Measurements from ENCODE around the gene FSTL4. TPM values are rescaled to one million over a fixed set of nuclear protein-coding genes. Genes with fewer than 3 reads are reported as not detected.

Gene FSTL4
- total RNA-seq, 2 donors from 2014 or later: not detected

DNA sequence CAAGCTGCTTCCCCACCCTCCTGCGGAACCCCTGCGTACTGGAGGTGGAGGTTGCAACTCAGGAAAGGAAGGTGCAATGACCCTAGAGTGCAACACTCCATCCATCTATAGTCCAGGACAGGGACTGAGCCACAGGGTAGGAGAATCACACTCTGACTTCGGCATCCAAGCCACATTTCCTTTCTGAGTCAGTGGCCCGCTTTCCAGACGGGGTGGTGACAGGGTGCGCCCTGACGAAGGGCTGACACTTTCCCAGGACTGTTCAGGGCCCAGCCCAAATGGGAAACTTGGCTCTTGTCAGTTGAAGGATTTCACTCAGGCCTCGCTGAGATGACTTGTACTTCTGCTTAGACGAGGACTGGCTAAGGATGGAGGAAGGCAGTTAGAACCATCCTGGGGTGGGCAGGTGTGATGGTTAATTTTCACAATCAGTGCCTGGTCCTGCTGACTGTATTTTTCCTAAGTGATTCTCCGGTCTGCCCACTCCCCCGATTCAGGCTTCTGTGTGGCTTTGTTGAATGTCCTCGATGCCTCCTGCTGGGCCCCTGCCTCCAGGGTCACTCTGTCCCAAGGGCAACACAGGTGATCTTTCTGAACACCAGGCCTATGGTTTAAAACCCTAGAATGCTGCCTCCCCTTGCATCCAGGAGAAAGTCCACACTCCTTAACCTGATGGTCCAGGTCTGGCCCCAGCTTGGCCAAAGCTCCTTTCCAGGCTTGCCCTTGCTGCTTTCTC, 228.1 kb downstream of the FSTL4 start:
- no peak overlapping the region for H3K4me3 Mint-ChIP-seq
- H3K27ac Mint-ChIP-seq: no peak overlapping the region
- ATAC-seq (no peak), DNase-seq (ENCODE audit: low spot score) (peak; percentile 44)
- no peaks in the 10 kb centered on the region for H3K4me1 Mint-ChIP-seq (ENCODE audit: low read depth in 2 of 2)
- peaks cover 21 to 25% of the 10 kb centered on the region in 2 donors for H3K27me3 Mint-ChIP-seq
- H3K9me3 Mint-ChIP-seq: no peaks in the 10 kb centered on the region
- no peaks in the 10 kb centered on the region for H3K36me3 Mint-ChIP-seq

DNA sequence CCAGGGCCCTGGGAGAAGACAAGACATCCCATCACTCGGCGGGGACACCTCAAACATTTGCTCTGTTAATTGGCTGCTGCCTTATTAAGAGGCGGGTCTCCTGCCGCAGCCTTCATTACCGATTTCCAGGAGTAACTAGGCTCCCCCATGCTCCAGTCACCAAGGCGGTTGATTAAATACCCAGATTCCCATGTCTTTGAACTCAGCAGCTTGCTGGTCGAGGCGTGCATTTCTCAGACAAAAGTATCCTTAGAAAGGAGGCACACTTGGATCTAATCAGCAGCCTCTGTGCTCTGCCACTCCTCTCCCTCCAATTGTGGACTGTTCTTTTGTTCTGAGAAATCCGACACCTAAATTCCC, 228.8 kb downstream of the FSTL4 start:
- H3K27ac Mint-ChIP-seq: no peak overlapping the region
- H3K4me3 Mint-ChIP-seq: no peak overlapping the region
- H3K27me3 Mint-ChIP-seq: peaks cover 21 to 24% of the 10 kb centered on the region in 2 donors
- ATAC-seq (no peak), DNase-seq (ENCODE audit: low spot score) (no peak)
- no peaks in the 10 kb centered on the region for H3K4me1 Mint-ChIP-seq (ENCODE audit: low read depth in 2 of 2)
- no peaks in the 10 kb centered on the region for H3K9me3 Mint-ChIP-seq
- H3K36me3 Mint-ChIP-seq: no peaks in the 10 kb centered on the region

DNA sequence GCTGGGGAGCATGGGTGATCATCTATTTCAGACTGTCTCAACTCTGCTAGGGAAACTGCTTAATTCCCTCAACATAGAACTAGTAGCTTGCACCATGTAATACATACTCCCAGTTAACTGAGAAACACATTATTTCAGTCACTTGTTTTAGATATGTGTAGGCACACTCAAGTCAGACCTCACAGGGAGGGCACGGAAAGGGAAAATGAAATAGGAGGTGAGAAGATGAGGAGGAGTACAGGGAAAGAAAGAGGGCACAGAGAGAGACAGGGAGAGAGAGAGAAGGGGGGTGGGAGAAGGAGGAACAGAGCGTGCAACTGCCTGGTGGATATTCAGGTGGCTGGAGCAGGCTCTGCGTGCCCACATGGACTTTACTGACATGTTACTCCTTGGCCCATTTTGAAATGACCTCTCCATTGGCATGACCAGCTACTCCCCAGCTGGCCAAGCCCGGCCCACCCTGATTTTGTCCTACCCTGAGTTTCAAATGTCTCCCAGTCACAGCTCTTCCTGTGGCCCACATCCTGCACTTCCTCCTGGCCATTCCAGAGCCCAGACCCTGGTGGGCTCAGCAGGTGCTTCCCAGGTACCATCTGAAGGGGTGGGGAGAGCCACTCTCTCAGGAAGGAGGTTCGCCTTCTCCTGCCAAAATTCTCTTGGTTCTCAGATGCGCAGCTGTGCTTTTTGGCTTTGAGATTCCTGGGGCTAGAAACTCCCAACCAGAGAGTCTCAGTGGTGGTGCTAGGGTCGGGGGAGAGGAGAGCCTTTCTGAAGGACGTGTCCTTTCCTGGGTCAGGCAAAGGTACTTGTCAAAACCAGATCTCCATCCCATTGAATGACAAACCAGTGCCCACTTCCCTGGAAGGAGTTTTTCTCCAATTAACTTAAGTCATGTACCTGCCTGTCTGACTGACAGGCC, 229.4 kb downstream of the FSTL4 start:
- ATAC-seq (no peak), DNase-seq (ENCODE audit: low spot score) (no peak)
- Mint-ChIP-seq H3K27ac (no peak overlapping the region), H3K9me3 (no peaks in the 10 kb centered on the region), H3K27me3 (peaks cover 20 to 24% of the 10 kb centered on the region in 2 donors), H3K36me3 (no peaks in the 10 kb centered on the region), H3K4me3 (no peak overlapping the region), H3K4me1 (ENCODE audit: low read depth in 2 of 2) (no peaks in the 10 kb centered on the region)

DNA sequence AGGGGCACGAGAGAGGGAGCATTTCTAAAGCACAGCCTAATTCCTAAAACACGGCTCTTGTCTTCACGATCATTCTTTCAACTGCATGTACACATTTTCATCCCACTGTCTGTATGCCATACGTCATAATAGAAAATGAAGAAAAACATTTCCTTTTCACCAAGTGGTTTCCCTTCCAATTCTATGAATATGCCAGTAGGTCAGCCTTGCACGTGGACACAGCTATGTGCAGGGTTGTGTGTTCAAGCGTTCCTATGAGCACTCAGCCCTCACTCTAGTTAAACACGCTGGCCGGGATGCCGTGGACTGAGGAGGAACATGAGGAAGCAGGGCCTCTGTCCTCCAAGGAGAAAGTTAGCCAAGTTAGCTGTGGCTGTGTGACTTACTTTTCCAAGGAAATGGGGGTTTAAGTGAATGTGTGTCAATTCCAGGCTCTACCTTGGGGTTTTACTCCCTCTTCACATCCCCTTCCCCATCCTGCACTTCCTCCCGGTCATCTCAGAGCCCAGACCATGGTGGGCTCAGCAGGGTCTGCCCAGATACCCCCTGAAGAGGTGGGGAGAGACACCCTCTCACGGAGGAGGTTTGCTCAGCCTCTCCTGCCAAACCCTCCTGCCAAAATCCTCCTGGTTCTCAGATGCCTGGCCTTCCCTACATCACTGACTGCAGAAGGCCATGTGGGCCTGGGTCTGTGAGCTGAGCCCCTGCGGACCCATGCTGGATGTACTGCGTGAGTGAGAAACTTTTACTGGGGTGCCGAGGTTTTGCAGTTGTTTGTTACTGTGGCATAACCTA, 230.6 kb downstream of the FSTL4 start:
- no peak overlapping the region for H3K27ac Mint-ChIP-seq
- no peak overlapping the region for H3K4me3 Mint-ChIP-seq
- peaks cover 9% of the 10 kb centered on the region for H3K36me3 Mint-ChIP-seq
- no peaks in the 10 kb centered on the region for H3K4me1 Mint-ChIP-seq (ENCODE audit: low read depth in 2 of 2)
- H3K27me3 Mint-ChIP-seq: peaks cover 27 to 30% of the 10 kb centered on the region in 2 donors
- H3K9me3 Mint-ChIP-seq: peaks cover 5% of the 10 kb centered on the region
- ATAC-seq (peak in 1 of 2 donors; percentile 24), DNase-seq (ENCODE audit: low spot score) (peak; percentile 44)

DNA sequence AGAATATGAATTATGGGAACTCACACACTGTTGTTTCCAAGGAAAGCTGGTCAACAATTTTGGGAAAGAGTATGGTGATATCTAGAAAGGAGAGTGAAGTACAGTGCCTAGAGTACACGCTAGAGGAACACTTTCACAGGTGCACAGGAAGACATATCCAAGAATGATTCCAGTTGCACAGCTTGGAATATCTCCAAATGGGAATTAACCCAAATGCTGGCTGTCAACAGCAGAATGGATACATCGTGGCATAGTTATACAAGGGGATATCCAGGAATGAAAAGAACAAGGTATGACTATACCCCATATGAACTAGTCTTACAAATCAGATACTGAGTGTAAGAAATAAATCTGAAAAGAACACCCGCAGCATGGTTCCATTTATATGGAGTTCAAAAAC, 231.3 kb downstream of the FSTL4 start:
- Mint-ChIP-seq H3K4me1 (ENCODE audit: low read depth in 2 of 2) (no peaks in the 10 kb centered on the region), H3K4me3 (no peak overlapping the region), H3K27me3 (peaks cover 22 to 35% of the 10 kb centered on the region in 2 donors), H3K27ac (no peak overlapping the region), H3K9me3 (peaks cover 5% of the 10 kb centered on the region), H3K36me3 (peaks cover 9% of the 10 kb centered on the region)
- ATAC-seq: no peak
- no peak for DNase-seq (ENCODE audit: low spot score)

DNA sequence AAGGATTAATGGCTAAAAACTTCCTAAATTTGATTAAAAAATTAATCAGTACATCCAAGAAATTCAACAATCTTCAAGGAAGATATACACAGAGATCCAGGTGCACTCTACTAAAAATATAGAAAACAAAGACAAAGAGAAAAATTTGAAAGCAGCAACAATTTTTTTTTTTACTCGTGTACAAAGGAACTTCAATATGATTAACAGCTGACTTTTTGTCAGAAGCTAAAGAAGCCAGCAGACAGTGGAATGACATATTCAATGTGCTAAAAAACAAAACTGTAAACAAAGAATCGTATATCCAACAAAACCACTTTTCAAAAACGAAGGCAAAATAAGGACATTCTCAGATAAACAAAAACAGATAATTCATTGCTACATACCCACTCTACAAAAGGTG, 234.6 kb downstream of the FSTL4 start:
- Mint-ChIP-seq H3K4me3 (no peak overlapping the region), H3K4me1 (ENCODE audit: low read depth in 2 of 2) (no peaks in the 10 kb centered on the region), H3K36me3 (peaks cover 9% of the 10 kb centered on the region), H3K9me3 (peaks cover 5% of the 10 kb centered on the region), H3K27ac (no peak overlapping the region), H3K27me3 (peaks cover 20 to 42% of the 10 kb centered on the region in 2 donors)
- DNase-seq (ENCODE audit: low spot score) (no peak), ATAC-seq (no peak)

DNA sequence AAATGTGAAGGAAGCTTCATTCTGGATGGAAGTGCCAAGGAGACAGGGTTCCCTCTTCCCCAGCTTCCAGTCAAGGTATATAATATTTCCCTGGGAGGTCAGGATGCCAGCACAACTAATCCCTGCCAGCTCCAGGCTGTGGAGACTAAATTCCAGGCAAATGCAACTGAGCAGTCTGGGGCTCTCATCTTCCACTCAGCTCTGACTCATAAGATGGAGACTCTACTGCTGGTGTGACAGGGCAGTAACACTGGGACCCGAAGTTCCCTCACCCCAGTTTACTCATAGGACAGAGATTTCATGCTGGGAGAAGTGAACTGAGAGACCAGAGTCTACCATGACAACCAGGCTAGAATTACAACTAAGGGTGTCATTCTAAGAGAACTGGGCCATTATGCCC, 235.4 kb downstream of the FSTL4 start:
- Mint-ChIP-seq H3K36me3 (peaks cover 9% of the 10 kb centered on the region), H3K4me1 (ENCODE audit: low read depth in 2 of 2) (no peaks in the 10 kb centered on the region), H3K9me3 (peaks cover 5% of the 10 kb centered on the region), H3K27me3 (peaks cover 20 to 47% of the 10 kb centered on the region in 2 donors), H3K4me3 (no peak overlapping the region), H3K27ac (no peak overlapping the region)
- ATAC-seq: no peak
- DNase-seq (ENCODE audit: low spot score): no peak

DNA sequence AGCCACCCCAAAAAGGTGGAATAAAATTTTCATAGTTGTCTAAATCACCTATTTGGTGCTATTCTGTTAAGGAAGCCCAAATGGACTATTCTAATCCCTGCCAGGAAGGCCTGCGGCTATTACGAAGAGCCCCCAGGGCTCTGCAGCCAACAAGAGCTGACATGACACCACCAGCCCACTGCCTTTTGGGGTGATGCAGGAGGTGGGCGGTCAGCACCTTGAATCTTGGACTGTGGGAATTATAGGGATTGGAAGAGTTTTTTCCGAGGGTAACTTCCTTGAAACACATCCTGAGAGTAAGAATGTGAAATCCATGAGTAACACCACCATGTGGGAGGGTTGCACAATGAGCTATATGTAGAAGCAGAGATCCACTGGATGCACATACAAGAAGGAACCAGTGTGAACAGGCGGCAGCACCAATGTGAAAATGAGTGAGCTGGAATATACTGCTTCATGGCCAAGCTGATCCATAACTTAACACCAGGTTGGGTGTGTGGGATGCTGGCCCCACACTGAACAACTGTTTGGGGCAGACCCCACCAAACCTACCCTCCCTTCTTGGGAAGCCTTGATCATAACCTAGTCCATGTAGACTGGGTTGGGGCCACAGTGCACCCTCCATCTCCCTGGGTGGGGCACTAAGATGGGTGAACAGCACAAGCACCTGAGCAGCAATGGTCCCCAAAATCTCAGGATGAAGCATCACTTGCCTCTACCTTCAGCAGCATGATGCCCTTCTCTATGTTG, 239.0 kb downstream of the FSTL4 start:
- peaks cover 5% of the 10 kb centered on the region for H3K9me3 Mint-ChIP-seq
- ATAC-seq (no peak), DNase-seq (ENCODE audit: low spot score) (no peak)
- H3K27me3 Mint-ChIP-seq: peaks cover 11 to 41% of the 10 kb centered on the region in 2 donors
- peaks cover 9% of the 10 kb centered on the region for H3K36me3 Mint-ChIP-seq
- H3K4me3 Mint-ChIP-seq: no peak overlapping the region
- no peak overlapping the region for H3K27ac Mint-ChIP-seq
- H3K4me1 Mint-ChIP-seq (ENCODE audit: low read depth in 2 of 2): no peaks in the 10 kb centered on the region

DNA sequence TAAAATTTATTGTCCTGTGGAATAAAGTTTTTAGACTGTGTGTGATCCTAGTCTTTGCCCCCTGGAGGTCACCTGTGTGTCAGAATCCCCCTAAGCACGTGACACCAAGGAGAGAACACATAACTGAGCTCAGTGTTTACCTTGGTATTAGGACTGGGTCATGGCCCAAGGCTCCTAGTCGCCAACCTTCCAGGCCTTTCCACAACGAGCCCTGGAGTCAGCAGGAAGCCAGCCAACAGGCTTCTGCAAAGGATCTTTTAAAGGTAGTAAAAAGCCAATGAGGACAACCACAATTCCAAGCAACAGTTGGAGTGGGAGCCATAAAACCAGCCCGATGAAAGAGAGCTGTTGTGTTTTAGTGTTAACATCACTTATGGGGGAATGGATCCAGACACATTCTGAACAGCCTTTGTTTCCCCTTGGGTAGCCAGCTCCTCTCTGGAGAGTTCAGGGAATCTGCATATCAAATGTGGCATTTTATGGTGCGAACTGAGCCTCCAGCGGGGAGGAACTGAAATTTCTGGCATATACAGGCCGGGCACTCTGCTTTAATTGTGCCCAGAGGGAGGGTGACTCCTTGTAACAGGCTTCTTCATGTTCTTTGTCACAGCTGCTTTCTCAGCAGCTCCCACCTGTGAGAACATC, 239.9 kb downstream of the FSTL4 start:
- Mint-ChIP-seq H3K27me3 (peaks cover 9 to 35% of the 10 kb centered on the region in 2 donors), H3K36me3 (peaks cover 5% of the 10 kb centered on the region), H3K4me3 (no peak overlapping the region), H3K27ac (no peak overlapping the region), H3K9me3 (peaks cover 3% of the 10 kb centered on the region), H3K4me1 (ENCODE audit: low read depth in 2 of 2) (no peaks in the 10 kb centered on the region)
- DNase-seq (ENCODE audit: low spot score): no peak
- no peak for ATAC-seq

DNA sequence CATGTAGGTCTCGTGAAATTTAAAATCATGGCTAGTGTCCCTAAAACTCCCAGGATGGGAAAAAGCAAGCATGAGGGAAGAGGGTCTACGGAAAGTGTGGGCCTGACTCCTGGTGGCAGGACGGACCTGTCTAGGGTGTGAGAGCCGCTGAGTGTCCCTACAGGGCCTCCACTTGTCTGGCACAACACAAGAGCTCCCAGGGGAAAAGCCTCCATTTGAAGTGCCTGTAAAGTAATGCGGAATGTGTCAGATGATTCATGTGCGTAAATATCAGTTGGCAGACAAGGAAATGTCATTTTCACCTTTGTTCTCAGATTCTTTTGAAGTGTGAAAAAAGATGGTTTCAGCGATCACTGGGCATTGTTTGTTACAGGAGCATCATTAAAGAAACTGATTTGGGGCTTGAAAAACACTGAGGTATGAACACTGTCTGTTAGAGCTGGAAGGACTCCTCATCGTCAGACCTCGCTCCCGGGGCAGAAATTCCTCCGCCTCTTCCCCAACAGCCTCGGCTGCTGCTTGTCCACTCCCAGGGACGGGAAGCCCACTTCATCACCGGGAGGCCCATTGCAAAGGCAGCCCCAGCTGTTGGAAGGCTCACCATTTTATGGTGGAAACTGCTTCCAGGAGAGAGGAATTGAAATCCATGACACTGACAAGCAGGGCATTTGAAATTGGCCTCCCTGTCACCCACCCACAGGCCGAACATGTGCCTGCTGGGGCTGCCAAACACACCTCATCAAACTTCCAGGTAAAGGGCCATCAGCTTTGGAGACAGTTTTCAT, 240.8 kb downstream of the FSTL4 start:
- Mint-ChIP-seq H3K4me1 (ENCODE audit: low read depth in 2 of 2) (no peaks in the 10 kb centered on the region), H3K9me3 (no peaks in the 10 kb centered on the region), H3K36me3 (no peaks in the 10 kb centered on the region), H3K27ac (no peak overlapping the region), H3K4me3 (no peak overlapping the region), H3K27me3 (peaks cover 4 to 30% of the 10 kb centered on the region in 2 donors)
- ATAC-seq: no peak
- no peak for DNase-seq (ENCODE audit: low spot score)

DNA sequence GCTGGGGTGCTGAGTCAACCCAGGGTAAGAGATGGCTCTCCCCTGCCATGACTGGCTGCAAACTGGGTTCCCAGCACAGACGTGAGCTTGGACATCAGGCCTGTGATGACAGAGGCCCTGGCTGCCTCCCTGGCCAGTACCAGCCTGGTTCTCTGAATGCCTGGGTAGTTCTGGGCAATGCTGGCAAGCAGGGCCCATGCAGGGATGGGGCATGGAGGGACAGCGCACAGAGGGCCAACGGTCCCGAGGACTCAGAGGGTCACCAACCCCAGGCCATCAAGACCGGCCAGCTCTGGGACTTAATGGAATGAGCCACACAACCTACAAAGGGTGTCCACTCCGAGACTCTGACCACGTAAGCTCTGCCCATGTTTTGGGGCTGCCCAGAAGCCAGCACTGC, 241.4 kb downstream of the FSTL4 start:
- Mint-ChIP-seq H3K27me3 (peaks cover 8 to 31% of the 10 kb centered on the region in 2 donors), H3K9me3 (no peaks in the 10 kb centered on the region), H3K27ac (no peak overlapping the region), H3K36me3 (no peaks in the 10 kb centered on the region), H3K4me1 (ENCODE audit: low read depth in 2 of 2) (no peaks in the 10 kb centered on the region), H3K4me3 (no peak overlapping the region)
- DNase-seq (ENCODE audit: low spot score): no peak
- ATAC-seq: no peak

DNA sequence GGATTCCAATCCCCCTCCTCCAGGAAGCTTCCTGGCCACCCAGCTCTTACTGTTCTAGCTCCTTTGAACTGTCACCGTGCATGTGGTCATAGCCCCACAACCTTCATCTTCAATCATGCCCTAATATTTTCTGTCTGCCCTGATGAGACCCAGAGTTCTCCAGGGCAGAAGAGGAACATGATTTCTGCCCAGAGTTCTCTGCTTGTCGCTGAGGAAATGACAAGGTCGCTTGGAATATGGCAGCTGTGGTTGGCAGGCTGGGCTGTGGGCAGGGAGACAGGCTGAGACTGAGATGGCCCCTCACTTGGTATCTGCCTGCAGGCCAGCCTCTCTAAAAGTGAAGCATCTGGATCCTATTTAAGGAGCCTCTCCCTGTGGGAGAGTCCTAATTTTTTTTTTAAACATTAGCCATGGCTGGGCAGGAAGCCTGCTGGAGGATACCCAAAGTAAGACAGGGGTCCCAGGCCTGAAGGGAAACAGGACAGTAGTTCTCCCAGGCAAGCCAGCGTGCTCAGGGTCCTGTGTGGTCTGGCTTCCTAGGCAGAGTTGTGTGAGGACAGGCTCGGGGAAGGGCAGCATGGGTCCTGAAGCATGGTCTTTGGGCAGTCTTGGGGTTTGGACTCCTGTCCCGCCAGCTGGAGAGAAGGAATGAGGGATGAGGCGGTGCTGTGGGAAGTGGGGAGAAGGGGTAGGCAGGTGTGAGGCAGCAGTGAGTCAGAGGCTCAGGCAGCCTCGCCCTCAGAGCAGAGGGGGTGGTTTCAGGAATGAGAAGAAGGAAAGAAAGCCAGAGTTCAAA, 242.1 kb downstream of the FSTL4 start:
- H3K4me1 Mint-ChIP-seq (ENCODE audit: low read depth in 2 of 2): no peaks in the 10 kb centered on the region

More for the DNA sequence above, 242.1 kb downstream of the FSTL4 start:
- DNase-seq (ENCODE audit: low spot score) (no peak), ATAC-seq (no peak)
- H3K27me3 Mint-ChIP-seq: peaks cover 8 to 29% of the 10 kb centered on the region in 2 donors
- no peak overlapping the region for H3K4me3 Mint-ChIP-seq
- H3K27ac Mint-ChIP-seq: no peak overlapping the region
- no peaks in the 10 kb centered on the region for H3K9me3 Mint-ChIP-seq
- H3K36me3 Mint-ChIP-seq: no peaks in the 10 kb centered on the region
